HCT116 (cell line): ENCODE results near the gene NCF4. TPM values are rescaled to one million over a fixed set of nuclear protein-coding genes. Genes with fewer than 3 reads are reported as not detected.

Source experiments
- ATAC-seq: fragments of 200-7000 bp; cut with Tn5 transposase; 2 replicates; pipeline ENCODE4 v1.9.1; 2020; ENCODE audit warnings: mild to moderate bottlenecking, moderate library complexity
- BruUV-seq: library from RNA; stranded (reverse); fragments of 400-500 nt; replicated peaks from 2 replicates; lab custom pipeline; 2021; lab: Mats Ljungman, UMichigan
- CTCF ChIA-PET: fragments of 300-600 bp; sonication (Branson Sonifier 250); formaldehyde crosslinking; loops from one replicate; lab custom pipeline; 2021; ENCODE audit warnings: antibody characterized with exemption; lab: Charles Lee
- POLR2A ChIA-PET: fragments of 300-600, 350-600 bp; sonication (Branson Sonifier 250); formaldehyde crosslinking; loops from one replicate; lab custom pipeline; 2021; ENCODE audit warnings: antibody characterized with exemption; lab: Charles Lee
- RAD21 ChIA-PET, 2 experiments: fragments of 300-600 bp; sonication (Branson Sonifier 250); formaldehyde crosslinking; loops; one replicate each; lab custom pipeline; 2023; ENCODE audit warnings: low total read pairs in 2 of 2; ENCODE audit not compliant: uncharacterized antibody in 2 of 2, unreplicated experiment in 2 of 2, low non-redundant PET in 1 of 2; lab: Charles Lee
- DNase-seq: peaks from one replicate; pipeline ENCODE4 v3.0.0-alpha.2; 2010; ENCODE audit warnings: low read depth, low spot score
- H2AFZ ChIP-seq: fragments of 200-600 bp; shearing (Covaris generic), sonication (generic); 2 replicates; pipeline ENCODE4 v1.6.1; 2017; ENCODE audit warnings: low read depth, mixed run types, mixed read lengths, antibody characterized with exemption, low read length; ENCODE audit not compliant: poor library complexity, severe bottlenecking
- H3K27ac ChIP-seq: 2 replicates; pipeline ENCODE4 v1.5.1; 2012; ENCODE audit warnings: low read depth, low read length
- H3K27me3 ChIP-seq: fragments of 200-600 bp; sonication (generic); 2 replicates; pipeline ENCODE4 v1.6.1; 2016; ENCODE audit warnings: mixed run types, low read length, mixed read lengths; ENCODE audit not compliant: insufficient read depth
- H3K36me3 ChIP-seq, 2 experiments: fragments of 200-500 bp in 1 of 2; fragments of 200-600 bp in 1 of 2; sonication (Bioruptor generic) in 1 of 2; sonication (generic) in 1 of 2; 2 replicates each; pipeline versions ENCODE4 v1.5.1 to v1.6.1; 2014 to 2016; ENCODE audit warnings: low read length in 2 of 2, inconsistent platforms in 1 of 2, mixed read lengths in 1 of 2, mixed run types in 1 of 2; ENCODE audit not compliant: insufficient read depth in 2 of 2, control insufficient read depth in 1 of 2
- H3K4me1 ChIP-seq, 2 experiments: fragments of 200-600 bp in 1 of 2; sonication (generic) in 1 of 2; 2 replicates each; pipeline versions ENCODE4 v1.5.1 to v1.6.1; 2012 to 2017; ENCODE audit warnings: low read length in 2 of 2, inconsistent platforms in 1 of 2, mild to moderate bottlenecking in 1 of 2, mixed read lengths in 1 of 2, mixed run types in 1 of 2, moderate library complexity in 1 of 2; ENCODE audit not compliant: insufficient read depth in 2 of 2, control insufficient read depth in 1 of 2
- H3K4me2 ChIP-seq: fragments of 200-600 bp; sonication (generic); 2 replicates; pipeline ENCODE4 v1.6.1; 2017; ENCODE audit warnings: mixed run types, low read length, mixed read lengths
- H3K4me3 ChIP-seq, 2 experiments: fragments of 200-600 bp in 1 of 2; sonication (generic) in 1 of 2; replicated peaks in 1 of 2; 2 replicates each; pipeline ENCODE4 v1.5.1; 2011 to 2016; ENCODE audit warnings: low read length in 2 of 2, control low read depth in 1 of 2, low read depth in 1 of 2, mild to moderate bottlenecking in 1 of 2, mixed read lengths in 1 of 2, mixed run types in 1 of 2
- H3K79me2 ChIP-seq: fragments of 200-600 bp; sonication (generic); 2 replicates; pipeline ENCODE4 v1.6.1; 2017; ENCODE audit warnings: mild to moderate bottlenecking, mixed run types, low read length, moderate library complexity, mixed read lengths; ENCODE audit not compliant: insufficient read depth
- H3K9ac ChIP-seq: fragments of 200-600 bp; sonication (generic); 2 replicates; pipeline ENCODE4 v1.6.1; 2016; ENCODE audit warnings: low read length, mixed read lengths
- H3K9me2 ChIP-seq: fragments of 200-600 bp; sonication (generic), shearing (Covaris generic); 2 replicates; pipeline ENCODE4 v1.6.1; 2017; ENCODE audit warnings: mixed run types, mild to moderate bottlenecking, moderate library complexity; ENCODE audit not compliant: insufficient read depth
- H3K9me3 ChIP-seq, 2 experiments: fragments of 200-500 bp in 1 of 2; fragments of 200-600 bp in 1 of 2; sonication (Bioruptor generic) in 1 of 2; sonication (generic) in 1 of 2; 2 replicates each; pipeline ENCODE4 v1.6.1; 2014 to 2017; ENCODE audit warnings: low read length in 2 of 2, mixed read lengths in 2 of 2, inconsistent platforms in 1 of 2, low read depth in 1 of 2, mild to moderate bottlenecking in 1 of 2, mixed run types in 1 of 2, moderate library complexity in 1 of 2; ENCODE audit not compliant: control insufficient read depth in 1 of 2, insufficient read depth in 1 of 2
- H4K20me1 ChIP-seq: fragments of 200-600 bp; sonication (generic), shearing (Covaris generic); 2 replicates; pipeline ENCODE4 v1.6.1; 2017; ENCODE audit warnings: mixed run types, mild to moderate bottlenecking, moderate library complexity; ENCODE audit not compliant: insufficient read depth
- CBX3 ChIP-seq: IDR thresholded peaks from 2 replicates; pipeline ENCODE4 v1.6.1; 2012; ENCODE audit warnings: low read depth
- EGR1 ChIP-seq: IDR thresholded peaks from 2 replicates; pipeline ENCODE4 v1.6.1; 2012; ENCODE audit warnings: low read depth
- FOSL1 ChIP-seq: IDR thresholded peaks from 2 replicates; pipeline ENCODE4 v1.6.1; 2012; ENCODE audit warnings: low read depth
- JUND ChIP-seq: IDR thresholded peaks from 2 replicates; pipeline ENCODE4 v1.6.1; 2012
- POLR2A ChIP-seq: IDR thresholded peaks from 2 replicates; pipeline ENCODE4 v1.7.0; 2011; ENCODE audit warnings: borderline replicate concordance; ENCODE audit not compliant: insufficient read depth, insufficient read length; ENCODE audit errors: extremely low read depth
- POLR2AphosphoS5 ChIP-seq: IDR thresholded peaks from 2 replicates; pipeline ENCODE4 v1.6.1; 2011; ENCODE audit warnings: mild to moderate bottlenecking, low read depth, low read length, moderate library complexity
- RAD21 ChIP-seq: IDR thresholded peaks from 2 replicates; pipeline ENCODE4 v1.6.1; 2012; ENCODE audit warnings: low read depth, mild to moderate bottlenecking
- SIN3A ChIP-seq: IDR thresholded peaks from 2 replicates; pipeline ENCODE4 v1.6.1; 2012; ENCODE audit warnings: low read depth
- SP1 ChIP-seq: IDR thresholded peaks from 2 replicates; pipeline ENCODE4 v1.6.1; 2012; ENCODE audit warnings: low read depth
- ZFX ChIP-seq: fragments of 450-650 bp; IDR thresholded peaks from 2 replicates; pipeline ENCODE4 v1.6.1; 2017
- intact Hi-C: fragments of 100-400 bp; cut with micrococcal nuclease; formaldehyde crosslinking; loops from 2 replicates; pipeline ENCODE4 v1.10.0; 2022
- total RNA-seq: library from RNA; stranded (reverse); gene quantifications from one replicate; pipeline ENCODE4 v1.2.1, GENCODE V29; 2021; ENCODE audit not compliant: unreplicated experiment
- TF ChIP-seq, protein P1 (sequence below): IDR thresholded peaks from 2 replicates; pipeline ENCODE4 v1.6.1; 2011; ENCODE audit warnings: mild to moderate bottlenecking, low read length, moderate library complexity; ENCODE audit not compliant: insufficient replicate concordance; ENCODE audit errors: extremely low read depth
- TF ChIP-seq, protein P2 (sequence below), 3 experiments: fragments of 200-600 bp in 1 of 3; sonication (generic) in 1 of 3; IDR thresholded peaks in 2 of 3; conservative IDR thresholded peaks in 1 of 3; 2 replicates each; pipeline ENCODE4 v1.5.1; 2012 to 2017; ENCODE audit warnings: low read depth in 2 of 3, low read length in 2 of 3, antibody characterized with exemption in 1 of 3, borderline replicate concordance in 1 of 3, control low read depth in 1 of 3, mild to moderate bottlenecking in 1 of 3, mixed read lengths in 1 of 3, mixed run types in 1 of 3, moderate library complexity in 1 of 3; ENCODE audit not compliant: insufficient read depth in 1 of 3

Gene NCF4
- total RNA-seq, 1 experiment from 2014 or later = 0.37 TPM

DNA sequence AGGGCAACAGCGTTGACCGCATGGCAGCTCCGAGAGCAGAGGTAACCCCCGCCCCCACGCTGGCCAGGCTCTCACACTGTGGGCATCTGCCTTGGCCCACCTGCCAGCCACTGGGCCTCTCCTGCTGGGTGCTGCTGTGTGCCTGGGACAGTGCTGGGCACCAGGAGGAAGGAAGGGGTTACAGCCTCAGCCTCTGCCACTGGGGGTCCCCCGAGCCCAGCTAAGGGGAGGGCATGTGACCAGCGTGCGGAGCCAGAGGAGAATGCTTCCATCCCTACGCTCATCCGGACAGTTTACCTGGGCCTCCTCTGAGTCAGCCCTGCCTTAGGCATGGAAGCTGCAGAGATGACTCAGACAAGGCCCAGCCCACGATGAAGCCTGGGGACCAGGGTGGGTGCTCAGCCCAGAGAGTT, 10.9 kb downstream of the NCF4 start:
- peak overlapping the region; percentile 6 for H3K9ac ChIP-seq
- H3K27me3 ChIP-seq = no peaks in the 10 kb centered on the region
- DNase-seq (peak; percentile 46), ATAC-seq (peak; percentile 59)
- no peaks in the 10 kb centered on the region for H3K9me3 ChIP-seq
- no peaks in the 10 kb centered on the region for H3K79me2 ChIP-seq
- POLR2A ChIA-PET = interaction anchor here (1.5 kb wide), 1 partner anchor 326 kb away, joined by 3 read pairs; no protein-coding TSS in a partner anchor
- H3K4me2 ChIP-seq = peak overlapping the region; percentile 64
- H3K4me3 ChIP-seq = no peak overlapping the region
- H3K9me2 ChIP-seq = no peaks in the 10 kb centered on the region
- H3K36me3 ChIP-seq = no peaks in the 10 kb centered on the region
- H2AFZ ChIP-seq = no peak overlapping the region
- CTCF ChIA-PET = interaction anchor here (0.8 to 6.9 kb wide), 7 partner anchors 12 to 388 kb away, joined by 3 to 40 read pairs (median 4); partner anchors contain the start of gene IFT27
- RAD21 ChIA-PET = no interaction called here
- TF ChIP-seq, protein P1, sequence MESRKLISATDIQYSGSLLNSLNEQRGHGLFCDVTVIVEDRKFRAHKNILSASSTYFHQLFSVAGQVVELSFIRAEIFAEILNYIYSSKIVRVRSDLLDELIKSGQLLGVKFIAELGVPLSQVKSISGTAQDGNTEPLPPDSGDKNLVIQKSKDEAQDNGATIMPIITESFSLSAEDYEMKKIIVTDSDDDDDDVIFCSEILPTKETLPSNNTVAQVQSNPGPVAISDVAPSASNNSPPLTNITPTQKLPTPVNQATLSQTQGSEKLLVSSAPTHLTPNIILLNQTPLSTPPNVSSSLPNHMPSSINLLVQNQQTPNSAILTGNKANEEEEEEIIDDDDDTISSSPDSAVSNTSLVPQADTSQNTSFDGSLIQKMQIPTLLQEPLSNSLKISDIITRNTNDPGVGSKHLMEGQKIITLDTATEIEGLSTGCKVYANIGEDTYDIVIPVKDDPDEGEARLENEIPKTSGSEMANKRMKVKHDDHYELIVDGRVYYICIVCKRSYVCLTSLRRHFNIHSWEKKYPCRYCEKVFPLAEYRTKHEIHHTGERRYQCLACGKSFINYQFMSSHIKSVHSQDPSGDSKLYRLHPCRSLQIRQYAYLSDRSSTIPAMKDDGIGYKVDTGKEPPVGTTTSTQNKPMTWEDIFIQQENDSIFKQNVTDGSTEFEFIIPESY = no peak
- TF ChIP-seq EGR1 = peak; percentile 63; the same call in 1 of the 2 replicates
- peak; percentile 37; the same call in 1 of the 2 replicates for TF ChIP-seq SP1
- no peak; the same call in none of the 2 replicates for TF ChIP-seq RAD21
- TF ChIP-seq CBX3 = 0 out of 2 replicates have a peak, but pooled peaks have one; percentile 63
- TF ChIP-seq POLR2AphosphoS5 = peak; percentile 47; the same call in 1 of the 2 replicates
- TF ChIP-seq, protein P2, sequence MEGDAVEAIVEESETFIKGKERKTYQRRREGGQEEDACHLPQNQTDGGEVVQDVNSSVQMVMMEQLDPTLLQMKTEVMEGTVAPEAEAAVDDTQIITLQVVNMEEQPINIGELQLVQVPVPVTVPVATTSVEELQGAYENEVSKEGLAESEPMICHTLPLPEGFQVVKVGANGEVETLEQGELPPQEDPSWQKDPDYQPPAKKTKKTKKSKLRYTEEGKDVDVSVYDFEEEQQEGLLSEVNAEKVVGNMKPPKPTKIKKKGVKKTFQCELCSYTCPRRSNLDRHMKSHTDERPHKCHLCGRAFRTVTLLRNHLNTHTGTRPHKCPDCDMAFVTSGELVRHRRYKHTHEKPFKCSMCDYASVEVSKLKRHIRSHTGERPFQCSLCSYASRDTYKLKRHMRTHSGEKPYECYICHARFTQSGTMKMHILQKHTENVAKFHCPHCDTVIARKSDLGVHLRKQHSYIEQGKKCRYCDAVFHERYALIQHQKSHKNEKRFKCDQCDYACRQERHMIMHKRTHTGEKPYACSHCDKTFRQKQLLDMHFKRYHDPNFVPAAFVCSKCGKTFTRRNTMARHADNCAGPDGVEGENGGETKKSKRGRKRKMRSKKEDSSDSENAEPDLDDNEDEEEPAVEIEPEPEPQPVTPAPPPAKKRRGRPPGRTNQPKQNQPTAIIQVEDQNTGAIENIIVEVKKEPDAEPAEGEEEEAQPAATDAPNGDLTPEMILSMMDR (IDR thresholded peaks at IDR 0.05 in 2 of 3, conservative IDR thresholded peaks at IDR 0.05 in 1 of 3; ENCODE audit: borderline replicate concordance in 1 of 3, insufficient read depth in 1 of 3, low read depth in 2 of 3, low read length in 2 of 3) = peak in 1 of 3 experiments; percentile 18; a peak in 1 of 6 replicates
- peak; percentile 78 for TF ChIP-seq FOSL1
- no peak for TF ChIP-seq POLR2A
- peak; percentile 81 for TF ChIP-seq JUND
- TF ChIP-seq ZFX = 0 out of 2 replicates have a peak, but pooled peaks have one; percentile 21
- no peak for TF ChIP-seq SIN3A
- H4K20me1 ChIP-seq = no peaks in the 10 kb centered on the region
- intact Hi-C loops = loop anchor here (5.0 kb wide), 1 partner anchor 106 kb away; no protein-coding TSS in a partner anchor
- no TSS peak for BruUV-seq
- H3K4me1 ChIP-seq = peaks cover 24 to 51% of the 10 kb centered on the region in 2 experiments; a peak in 3 of 4 replicates
- no peak overlapping the region; the same call in 1 of the 2 replicates for H3K27ac ChIP-seq
